ENCODE data around the gene PHLPP2.

- TF ChIP-seq NFYB (IDR thresholded peaks at IDR 0.05; ENCODE audit: insufficient read depth, low read depth, low read length) (no peak), GABPA (IDR thresholded peaks at IDR 0.05; ENCODE audit: low read depth) (no peak), TARDBP (IDR thresholded peaks at IDR 0.05; ENCODE audit: borderline replicate concordance) (no peak), CTCF (IDR thresholded peaks at IDR 0.05 in 2 of 3, conservative IDR thresholded peaks at IDR 0.05 in 1 of 3; ENCODE audit: control insufficient read depth in 2 of 3, extremely low read depth in 1 of 3, insufficient read depth in 1 of 3, low read depth in 3 of 3, low read length in 3 of 3) (no peak), RUNX3 (IDR thresholded peaks at IDR 0.05; ENCODE audit: low read length) (no peak), HSF1 (IDR thresholded peaks at IDR 0.05; ENCODE audit: low read depth, low read length) (no peak), CHD4 (IDR thresholded peaks at IDR 0.05) (no peak), HDAC2 (IDR thresholded peaks at IDR 0.05) (no peak), IKZF2 (IDR thresholded peaks at IDR 0.05) (no peak), PAX8 (IDR thresholded peaks at IDR 0.05) (no peak)
- TF ChIP-seq, protein P1, sequence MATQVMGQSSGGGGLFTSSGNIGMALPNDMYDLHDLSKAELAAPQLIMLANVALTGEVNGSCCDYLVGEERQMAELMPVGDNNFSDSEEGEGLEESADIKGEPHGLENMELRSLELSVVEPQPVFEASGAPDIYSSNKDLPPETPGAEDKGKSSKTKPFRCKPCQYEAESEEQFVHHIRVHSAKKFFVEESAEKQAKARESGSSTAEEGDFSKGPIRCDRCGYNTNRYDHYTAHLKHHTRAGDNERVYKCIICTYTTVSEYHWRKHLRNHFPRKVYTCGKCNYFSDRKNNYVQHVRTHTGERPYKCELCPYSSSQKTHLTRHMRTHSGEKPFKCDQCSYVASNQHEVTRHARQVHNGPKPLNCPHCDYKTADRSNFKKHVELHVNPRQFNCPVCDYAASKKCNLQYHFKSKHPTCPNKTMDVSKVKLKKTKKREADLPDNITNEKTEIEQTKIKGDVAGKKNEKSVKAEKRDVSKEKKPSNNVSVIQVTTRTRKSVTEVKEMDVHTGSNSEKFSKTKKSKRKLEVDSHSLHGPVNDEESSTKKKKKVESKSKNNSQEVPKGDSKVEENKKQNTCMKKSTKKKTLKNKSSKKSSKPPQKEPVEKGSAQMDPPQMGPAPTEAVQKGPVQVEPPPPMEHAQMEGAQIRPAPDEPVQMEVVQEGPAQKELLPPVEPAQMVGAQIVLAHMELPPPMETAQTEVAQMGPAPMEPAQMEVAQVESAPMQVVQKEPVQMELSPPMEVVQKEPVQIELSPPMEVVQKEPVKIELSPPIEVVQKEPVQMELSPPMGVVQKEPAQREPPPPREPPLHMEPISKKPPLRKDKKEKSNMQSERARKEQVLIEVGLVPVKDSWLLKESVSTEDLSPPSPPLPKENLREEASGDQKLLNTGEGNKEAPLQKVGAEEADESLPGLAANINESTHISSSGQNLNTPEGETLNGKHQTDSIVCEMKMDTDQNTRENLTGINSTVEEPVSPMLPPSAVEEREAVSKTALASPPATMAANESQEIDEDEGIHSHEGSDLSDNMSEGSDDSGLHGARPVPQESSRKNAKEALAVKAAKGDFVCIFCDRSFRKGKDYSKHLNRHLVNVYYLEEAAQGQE (IDR thresholded peaks at IDR 0.05; ENCODE audit: low read depth, low read length), result no peak
These were observed 54.0 kb downstream of the PHLPP2 start for GRCh38 chr16:71670537-71670936.

Measured in GM12878 (cell line).